Renal pelvis (tissue), 12 donors: ENCODE results near the gene SLC12A5. TPM values are rescaled to one million over a fixed set of nuclear protein-coding genes. Genes with fewer than 3 reads are reported as not detected.
"Not testable (repeated sequence)": the region's sequence is repeated elsewhere in the genome, so short reads cannot be mapped to it uniquely, and the experiment has no call there.

Experiments
- DNase-seq: peaks from one replicate; pipeline ENCODE4 v3.0.0-alpha.2; 2013
- long read RNA-seq, 16 experiments: transcript quantifications; one replicate each; lab custom pipeline, GENCODE V29; 2026
- polyA plus RNA-seq, 3 donors: library from polyadenylated mRNA; unstranded; fragments of 120-200 nt; gene quantifications; one replicate each; pipeline ENCODE4 v1.2.1, GENCODE V29; 2013; ENCODE audit not compliant: insufficient read length in 3 of 3

Gene SLC12A5
- 1 to 10 TPM; 2.3 to 3.4 (median 3.0) TPM for polyA plus RNA-seq
- long read RNA-seq, donor 1, partial matches to known transcripts = 0 of 2 reads
- long read RNA-seq, donor 1, other reads (novel, unspliced or antisense) = 0 of 2 reads
- long read RNA-seq, donor 2, partial matches to known transcripts = 0 of 3 reads
- long read RNA-seq, donor 2, other reads (novel, unspliced or antisense) = 0 of 3 reads
- long read RNA-seq, donor 3 = 0 reads
- long read RNA-seq, donor 4, partial matches to known transcripts = 0 of 2 reads
- long read RNA-seq, donor 4, other reads (novel, unspliced or antisense) = 0 of 2 reads
- long read RNA-seq, donor 5 = 0 reads
- long read RNA-seq, donor 6 = 0 reads
- long read RNA-seq, donor 7 = 0 reads
- long read RNA-seq, donor 8 = 0 reads
- long read RNA-seq, donor 9, partial matches to known transcripts = 0 of 2 reads
- long read RNA-seq, donor 9, other reads (novel, unspliced or antisense) = 0 of 2 reads
- long read RNA-seq, donor 10 = 0 reads
- long read RNA-seq, donor 11, partial matches to known transcripts = 0 of 3 reads
- long read RNA-seq, donor 11, other reads (novel, unspliced or antisense) = 0 of 3 reads
- long read RNA-seq, donor 12, partial matches to known transcripts = 0 of 3 reads
- long read RNA-seq, donor 12, other reads (novel, unspliced or antisense) = 0 of 3 reads
- long read RNA-seq, donor 13 = 0 reads
- long read RNA-seq, donor 14, partial matches to known transcripts = 0 of 1 reads
- long read RNA-seq, donor 14, other reads (novel, unspliced or antisense) = 0 of 1 reads
- long read RNA-seq, donor 15, partial matches to known transcripts = 0 of 2 reads
- long read RNA-seq, donor 15, other reads (novel, unspliced or antisense) = 0 of 2 reads
- long read RNA-seq, donor 16, partial matches to known transcripts = 0 of 1 reads
- long read RNA-seq, donor 16, other reads (novel, unspliced or antisense) = 0 of 1 reads

DNA sequence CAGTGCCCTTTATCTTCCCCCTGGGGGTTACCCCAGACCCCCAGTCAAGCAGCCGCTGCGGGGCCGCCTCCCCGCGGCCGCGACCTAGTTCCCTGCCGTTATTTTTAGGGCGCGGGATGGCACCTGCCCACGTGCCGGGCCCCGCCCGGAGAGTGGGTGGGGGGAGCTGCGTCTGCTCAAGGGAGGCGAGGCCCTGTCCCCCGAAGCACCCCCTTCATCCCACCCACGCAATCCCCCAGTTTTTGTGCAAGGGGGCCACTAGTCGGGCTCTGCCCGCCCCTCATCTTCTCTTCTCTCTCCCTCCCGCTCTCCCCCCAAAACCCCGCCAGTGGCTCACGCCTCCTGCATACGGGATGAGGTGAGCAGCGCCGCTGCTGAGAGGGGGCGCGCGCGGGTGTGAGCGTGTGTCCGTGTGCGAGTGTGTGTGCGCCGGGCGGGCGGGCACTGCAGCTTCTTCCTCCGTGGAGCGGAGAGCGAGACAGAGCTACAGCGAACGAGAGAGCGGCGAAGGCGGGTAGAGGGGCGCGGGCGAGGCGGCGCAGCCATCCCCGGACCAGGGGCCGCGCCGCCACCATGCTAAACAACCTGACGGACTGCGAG lies at the start of gene SLC12A5:
TSS of gene SLC12A5 (plus strand) at position 444 of the 600 bp plus-strand sequence. CDS start at position 574, 130 bp downstream.
- DNase-seq = no peak

DNA sequence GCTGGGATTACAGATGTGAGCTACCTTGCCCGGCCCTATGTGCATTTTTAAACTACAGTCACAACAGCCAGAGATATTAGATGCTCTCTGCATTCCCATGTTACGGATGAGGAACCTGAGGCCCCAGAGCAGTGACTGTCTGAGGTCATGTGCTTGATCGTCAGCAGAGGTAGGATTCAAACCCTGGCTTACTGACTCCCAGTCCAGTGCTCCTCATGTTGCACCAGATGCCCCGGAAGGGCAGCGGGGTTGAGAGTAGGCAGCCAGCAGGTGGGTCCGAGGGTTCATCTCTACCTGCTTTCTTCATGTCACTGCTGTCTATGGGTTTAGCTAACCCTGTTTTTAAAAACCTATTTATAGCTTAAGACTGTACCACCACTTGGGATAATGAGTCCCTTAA lies 47.8 kb upstream of the SLC12A5 start:
- DNase-seq = no peak

- DNase-seq = no peak
Observed at GRCh38 chr20:45983279-45983743, 45.7 kb upstream of the SLC12A5 start.

DNA sequence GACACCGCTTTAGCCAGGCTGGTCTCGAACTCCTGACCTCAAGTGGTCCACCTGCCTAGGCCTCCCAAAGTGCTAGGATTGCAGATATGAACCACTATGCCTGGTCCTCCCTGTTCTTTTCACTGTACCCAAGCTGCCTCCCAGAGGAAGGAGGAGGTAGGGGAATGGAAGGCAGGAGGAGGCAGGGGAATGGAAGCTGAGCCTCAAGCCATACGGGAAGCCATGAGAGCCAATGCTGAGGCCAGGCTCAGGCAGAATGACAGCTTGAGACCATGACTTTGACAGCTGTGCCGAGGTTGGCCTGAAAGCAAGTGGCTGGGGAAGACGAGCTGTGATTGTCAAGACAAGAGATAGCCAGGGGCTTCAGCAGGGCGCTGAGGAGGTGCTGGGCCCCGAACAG lies 43.4 kb upstream of the SLC12A5 start:
- no peak for DNase-seq

DNA sequence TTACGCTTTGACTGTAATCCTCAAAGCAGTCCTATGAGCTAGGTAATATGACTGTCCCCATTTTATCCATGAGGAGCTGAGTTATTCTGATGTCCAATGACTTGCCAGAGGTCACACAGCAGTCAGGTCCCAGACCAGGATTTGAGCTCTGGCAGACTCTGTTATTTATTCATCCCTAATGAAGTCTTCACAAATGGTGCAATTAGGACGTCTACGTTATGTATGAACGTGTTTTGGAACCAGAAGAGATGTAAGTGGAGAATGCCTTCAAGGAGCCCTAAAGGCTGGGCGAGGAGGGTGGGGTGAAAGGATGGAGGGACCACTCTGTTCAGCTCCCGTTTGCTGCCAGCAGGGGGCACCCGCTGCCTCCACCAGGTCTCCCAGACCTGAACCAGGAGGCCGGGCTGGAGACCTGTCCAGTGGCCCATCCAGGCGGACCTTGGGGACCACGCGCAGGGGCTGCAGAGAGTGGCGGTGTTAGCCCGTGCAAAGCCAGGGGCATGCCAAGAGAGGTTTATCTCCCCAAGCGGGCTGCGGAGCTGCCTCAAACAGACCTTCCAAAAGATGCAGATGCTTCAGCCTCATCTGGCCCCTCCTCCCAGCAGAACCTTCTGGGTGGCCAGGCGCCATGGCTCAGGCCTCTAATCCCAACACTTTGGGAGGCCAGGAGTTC lies 41.8 kb upstream of the SLC12A5 start:
- no peak for DNase-seq

DNA sequence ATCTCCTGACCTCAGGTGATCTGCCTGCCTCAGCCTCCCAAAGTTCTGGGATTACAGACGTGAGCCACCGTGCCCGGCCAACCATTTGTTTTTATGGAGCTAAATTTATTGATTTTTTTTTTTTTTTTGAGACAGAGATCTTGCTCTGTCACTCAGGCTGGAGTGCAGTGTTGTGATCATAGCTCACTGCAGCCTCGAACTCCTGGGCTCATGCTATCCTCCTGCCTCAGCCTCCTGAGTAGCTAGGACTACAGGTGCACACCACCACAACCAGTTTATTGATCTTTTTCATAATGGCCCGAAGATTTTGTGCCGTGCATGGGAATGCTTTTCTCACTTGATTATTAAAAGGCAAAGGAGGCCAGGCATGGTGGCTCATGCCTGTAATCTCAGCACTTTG lies 40.2 kb upstream of the SLC12A5 start:
- not testable (repeated sequence) for DNase-seq

GRCh38 chr20:45991616-45992015 lies 37.4 kb upstream of the SLC12A5 start:
- DNase-seq = no peak

DNA sequence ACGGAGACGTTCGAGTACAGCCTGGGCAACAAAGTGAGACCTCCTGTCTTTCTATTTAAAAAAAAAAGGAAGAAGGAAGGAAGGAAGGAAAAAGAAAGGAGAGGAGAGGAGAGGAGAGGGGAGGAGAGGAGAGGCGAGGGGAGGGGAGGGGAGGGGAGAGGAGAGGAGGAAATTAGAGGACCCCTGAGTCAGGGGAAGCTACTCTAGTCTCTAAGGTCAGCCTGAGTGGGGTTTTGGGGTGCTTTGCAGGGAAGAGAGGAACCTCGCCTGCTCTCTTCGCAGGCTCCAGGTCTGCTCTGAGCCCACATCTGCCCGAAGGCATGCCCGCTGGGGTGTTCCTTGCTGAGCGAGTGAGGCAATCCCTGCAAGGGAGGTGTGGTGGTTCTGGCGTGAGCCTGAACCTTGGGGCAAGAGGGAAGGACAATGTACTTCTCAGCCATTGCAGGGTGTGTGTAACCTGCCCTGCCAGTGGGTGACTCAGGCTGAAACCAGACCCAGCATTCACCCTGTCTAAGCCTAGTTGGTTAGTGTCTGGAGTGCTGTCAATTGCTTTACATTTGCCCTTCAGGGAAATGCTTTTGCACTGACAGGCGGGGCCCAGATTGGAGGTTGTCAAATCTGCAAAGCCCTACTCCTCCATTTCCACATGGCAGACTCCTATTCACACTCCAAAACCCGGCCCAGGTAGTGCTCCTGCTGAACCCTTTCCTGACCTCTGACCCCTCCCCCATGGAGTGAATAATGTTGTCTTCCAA lies 35.6 kb upstream of the SLC12A5 start:
- no peak for DNase-seq

DNA sequence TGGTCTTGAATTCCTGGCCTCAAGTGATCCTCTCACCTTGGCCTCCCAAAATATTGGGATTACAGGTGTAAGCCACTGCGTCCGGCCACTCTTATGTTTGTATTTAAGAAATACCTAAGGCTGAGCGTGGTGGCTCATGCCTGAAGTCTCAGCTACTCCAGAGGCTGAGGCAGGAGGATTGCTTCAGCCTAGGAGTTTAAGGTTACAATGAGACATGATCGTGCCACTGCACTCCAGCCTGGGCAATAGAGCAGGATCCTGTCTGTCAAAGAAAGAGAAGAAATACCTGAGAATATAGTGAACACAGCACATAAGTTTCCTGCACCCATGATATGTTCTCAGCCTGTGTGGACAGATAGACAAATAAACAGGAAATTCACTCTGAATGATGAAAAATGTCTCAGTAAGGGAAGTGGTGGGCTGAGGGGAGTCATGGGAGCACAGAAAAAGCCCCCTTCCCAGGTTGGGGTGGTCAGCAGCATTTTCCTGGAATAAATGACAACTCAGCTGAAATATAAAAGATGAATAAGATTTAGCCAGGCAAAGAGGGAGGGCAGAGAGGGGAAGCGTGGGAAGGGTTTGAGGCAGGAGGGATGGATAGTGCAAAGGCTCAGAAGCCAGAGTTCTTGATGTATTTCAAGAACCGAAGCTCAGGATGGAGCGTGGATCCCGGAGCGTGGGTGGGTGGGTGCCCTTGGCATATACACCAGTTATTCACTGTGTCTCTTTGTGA lies 34.1 kb upstream of the SLC12A5 start:
- no peak for DNase-seq

DNA sequence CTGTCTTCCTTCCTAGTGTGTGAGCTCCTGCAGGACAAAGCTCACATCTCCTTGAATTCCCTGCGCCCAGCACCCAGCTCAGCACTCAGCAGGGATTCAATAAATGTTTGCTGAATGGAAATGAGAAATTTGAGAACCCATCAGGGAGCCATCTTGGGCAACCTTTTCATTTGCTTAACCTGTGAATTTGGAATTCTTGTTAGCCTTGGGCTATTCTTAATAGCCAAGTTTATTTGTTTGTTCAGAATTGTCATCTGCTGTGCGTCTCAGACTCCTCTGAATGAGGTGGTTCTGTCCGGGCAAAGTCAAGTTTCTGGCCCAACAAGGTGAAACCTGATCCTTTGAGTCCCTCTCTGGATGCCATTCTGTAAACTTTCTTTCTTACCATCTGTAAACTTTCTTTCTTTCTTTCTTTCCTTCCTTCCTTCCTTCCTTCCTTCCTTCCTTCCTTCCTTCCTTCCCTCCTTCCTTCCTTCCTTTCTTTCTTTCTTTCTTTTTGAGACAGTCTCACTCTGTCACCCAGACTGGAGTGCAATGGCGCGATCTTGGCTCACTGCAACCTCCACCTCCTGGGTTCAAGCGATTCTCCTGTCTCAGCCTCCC lies 33.4 kb upstream of the SLC12A5 start:
- not testable (repeated sequence) for DNase-seq

GRCh38 chr20:45997187-45997586 lies 31.8 kb upstream of the SLC12A5 start:
- no peak for DNase-seq

DNA sequence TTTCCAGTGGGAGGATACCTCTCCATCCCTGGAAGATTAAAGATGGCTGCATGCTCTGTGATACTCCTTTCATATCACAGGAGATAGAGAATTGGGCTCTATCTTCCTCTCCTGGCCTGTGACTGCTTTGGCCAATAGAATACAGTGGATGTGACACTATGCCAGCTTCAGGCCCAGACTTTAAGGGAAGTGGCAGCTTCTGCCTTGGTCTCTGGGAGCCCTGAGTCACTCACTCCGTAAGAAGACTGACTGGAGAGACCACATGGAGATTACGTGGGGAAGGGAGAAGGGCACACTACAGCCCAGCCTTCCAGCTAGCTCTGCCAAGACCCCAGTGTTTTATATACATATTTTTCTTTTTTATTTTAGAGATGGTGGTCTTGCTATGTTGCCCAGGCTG lies 30.7 kb upstream of the SLC12A5 start:
- DNase-seq = no peak

GRCh38 chr20:45998761-45999160 lies 30.3 kb upstream of the SLC12A5 start:
- DNase-seq = no peak

GRCh38 chr20:45999557-46000261 lies 29.3 kb upstream of the SLC12A5 start:
- DNase-seq = no peak

DNA sequence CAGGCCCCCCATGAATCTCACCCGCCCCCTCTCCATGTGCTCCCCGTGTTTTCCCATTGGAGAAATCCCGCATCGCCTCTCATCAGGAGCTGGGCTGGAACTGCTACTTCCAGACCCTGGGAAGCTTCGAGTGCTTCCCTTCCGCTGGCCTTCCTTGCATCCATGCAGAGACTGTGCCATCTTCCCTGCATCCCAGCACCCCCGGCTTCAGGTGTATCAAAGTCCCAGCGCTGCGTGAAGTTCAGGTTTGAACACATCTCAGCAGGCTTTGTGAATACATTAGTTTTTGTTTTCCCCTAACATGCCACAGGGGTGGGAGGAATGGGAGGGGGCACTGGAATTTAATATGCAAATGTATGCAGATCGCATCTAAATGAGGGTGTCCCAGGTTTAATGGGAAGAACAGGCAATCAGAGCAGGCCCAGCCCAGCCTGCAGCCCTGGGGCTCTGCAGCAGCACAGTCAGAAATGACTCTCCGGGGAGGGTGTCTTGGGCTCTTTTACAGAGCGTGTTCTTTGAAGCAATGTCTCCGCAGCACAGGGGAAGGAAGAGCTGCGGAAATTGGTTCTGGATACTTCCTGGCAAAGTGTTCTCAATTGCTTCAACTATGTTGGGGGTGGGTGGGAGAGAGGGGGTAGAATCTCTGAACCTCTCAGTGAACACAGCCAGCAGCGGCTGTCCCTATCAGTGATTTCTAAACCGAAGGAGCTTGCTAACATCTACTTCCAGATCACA lies 28.6 kb upstream of the SLC12A5 start:
- no peak for DNase-seq

GRCh38 chr20:46001498-46001897 lies 27.5 kb upstream of the SLC12A5 start:
- DNase-seq = no peak

DNA sequence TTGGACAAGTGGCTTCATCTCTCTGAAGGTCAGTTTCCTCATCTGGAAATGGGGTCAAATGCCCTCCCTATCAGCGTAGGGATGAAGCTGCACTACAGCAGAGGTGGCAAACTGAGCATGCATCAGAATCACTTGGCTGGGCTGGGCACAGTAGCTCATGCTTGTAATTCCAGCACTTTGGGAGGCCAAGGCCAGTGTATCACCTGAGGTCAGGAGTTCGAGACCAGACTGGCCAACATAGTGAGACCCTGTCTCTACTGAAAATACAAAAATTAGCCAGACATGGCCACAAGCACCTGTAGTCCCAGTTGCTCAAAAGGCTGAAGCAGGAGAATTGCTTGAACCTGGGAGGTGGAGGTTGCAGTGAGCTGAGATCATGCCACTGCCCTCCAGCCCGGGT lies 27.0 kb upstream of the SLC12A5 start:
- DNase-seq = no peak

DNA sequence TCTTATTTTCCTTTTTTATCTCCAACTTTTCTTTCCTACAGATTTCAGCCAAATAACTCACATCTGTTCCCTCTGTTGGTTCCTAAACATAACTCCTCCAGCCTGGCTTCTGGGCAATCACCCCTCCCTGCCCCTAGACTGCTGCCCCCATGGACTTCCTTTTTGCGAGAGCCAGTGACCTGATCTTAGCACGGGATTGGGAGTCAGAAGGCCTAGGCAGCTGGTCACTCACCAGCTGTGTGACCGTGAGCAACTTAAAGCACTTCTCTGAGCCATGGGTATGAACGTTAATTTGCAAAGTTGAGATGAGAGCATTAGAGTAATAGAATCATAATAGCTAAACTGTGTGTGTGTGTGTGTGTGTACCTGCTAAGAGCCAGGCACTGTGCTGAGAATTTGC lies 24.8 kb upstream of the SLC12A5 start:
- DNase-seq = no peak
